B cell (primary cell): ENCODE data around the gene EBP. TPM values are rescaled to one million over a fixed set of nuclear protein-coding genes. Genes with fewer than 3 reads are reported as not detected.

Experiments
- ATAC-seq: fragments of 200-7000 bp; cut with Tn5 transposase; one replicate; pipeline ENCODE4 v1.10.0; 2021; ENCODE audit warnings: low read depth, mild to moderate bottlenecking, moderate number of reproducible peaks, moderate library complexity
- CTCF ChIA-PET: fragments of 350-600 bp; sonication (Branson Sonifier 250); formaldehyde crosslinking; loops from one replicate; lab custom pipeline; 2021; ENCODE audit warnings: antibody characterized with exemption, inconsistent platforms; lab: Charles Lee
- POLR2A ChIA-PET: fragments of 350-600 bp; sonication (Branson Sonifier 250); formaldehyde crosslinking; loops from one replicate; lab custom pipeline; 2021; ENCODE audit warnings: antibody characterized with exemption; lab: Charles Lee
- DNase-seq: peaks from one replicate; pipeline ENCODE4 v3.0.0; 2013
- H2AFZ ChIP-seq: 2 replicates; pipeline ENCODE4 v1.6.1; 2012; ENCODE audit warnings: mild to moderate bottlenecking, low read depth, low read length; ENCODE audit not compliant: insufficient read depth, poor library complexity, severe bottlenecking
- H3K27ac ChIP-seq, 2 donors: 1 replicate in 1 of 2; 2 replicates in 1 of 2; pipeline ENCODE4 v1.5.1; 2012 to 2013; ENCODE audit warnings: low read length in 2 of 2, mild to moderate bottlenecking in 2 of 2, moderate library complexity in 1 of 2
- H3K27me3 ChIP-seq, 4 experiments: fragments of 200-600 bp in 1 of 4; sonication (generic) in 1 of 4; replicated peaks in 1 of 4; 1 replicate in 2 of 4; 2 replicates in 2 of 4; pipeline versions ENCODE4 v1.6.1 to v1.7.0; 2013 to 2016; ENCODE audit warnings: low read length in 3 of 4, mild to moderate bottlenecking in 2 of 4, mixed read lengths in 1 of 4, moderate library complexity in 1 of 4; ENCODE audit not compliant: insufficient read depth in 4 of 4, control insufficient read depth in 3 of 4; ENCODE audit errors: control extremely low read depth in 1 of 4
- H3K36me3 ChIP-seq, 2 experiments: replicated peaks in 1 of 2; 1 replicate in 1 of 2; 2 replicates in 1 of 2; pipeline versions ENCODE4 v1.6.1 to v1.7.1; 2013; ENCODE audit warnings: low read length in 1 of 2; ENCODE audit not compliant: insufficient read depth in 2 of 2, control insufficient read depth in 1 of 2; ENCODE audit errors: control extremely low read depth in 1 of 2, extremely low read depth in 1 of 2
- H3K4me1 ChIP-seq, 2 donors: fragments of 200-600 bp in 1 of 2; sonication (generic) in 1 of 2; 1 replicate in 1 of 2; 2 replicates in 1 of 2; pipeline versions ENCODE4 v1.5.1 to v1.6.1; 2013 to 2017; ENCODE audit warnings: low read length in 2 of 2; ENCODE audit not compliant: control insufficient read depth in 2 of 2, insufficient read depth in 2 of 2
- H3K4me2 ChIP-seq: replicated peaks from 2 replicates; pipeline ENCODE3; 2012; ENCODE audit warnings: mild to moderate bottlenecking, low read depth, low read length; ENCODE audit not compliant: poor library complexity, severe bottlenecking
- H3K4me3 ChIP-seq, 5 experiments: fragments of 200-600 bp in 1 of 5; sonication (generic) in 1 of 5; 1 replicate in 3 of 5; 2 replicates in 2 of 5; pipeline versions ENCODE4 v1.5.1 to v1.7.0; 2011 to 2016; ENCODE audit warnings: low read length in 4 of 5, mild to moderate bottlenecking in 4 of 5, low read depth in 2 of 5, control low read depth in 1 of 5, moderate library complexity in 1 of 5; ENCODE audit not compliant: insufficient read depth in 1 of 5; ENCODE audit errors: control extremely low read depth in 1 of 5, extremely low read depth in 1 of 5
- H3K79me2 ChIP-seq: fragments of 200-600 bp; sonication (generic); one replicate; pipeline ENCODE4 v1.6.0; 2016; ENCODE audit warnings: low read length; ENCODE audit not compliant: control insufficient read depth, insufficient read depth
- H3K9ac ChIP-seq: fragments of 200-600 bp; sonication (generic); 2 replicates; pipeline ENCODE4 v1.6.1; 2017; ENCODE audit warnings: mild to moderate bottlenecking, low read length, moderate library complexity
- H3K9me3 ChIP-seq, 3 donors: one replicate each; pipeline versions ENCODE4 v1.6.1 to v1.7.1; 2013; ENCODE audit warnings: low read length in 2 of 3; ENCODE audit not compliant: control insufficient read depth in 2 of 3, insufficient read depth in 1 of 3; ENCODE audit errors: control extremely low read depth in 1 of 3
- H4K20me1 ChIP-seq: 2 replicates; pipeline ENCODE4 v1.6.0; 2012; ENCODE audit warnings: mild to moderate bottlenecking, low read length; ENCODE audit not compliant: insufficient read depth, control insufficient read depth, poor library complexity, severe bottlenecking
- H3K27ac Mint-ChIP-seq: one replicate; pipeline ENCODE4 v1.8.0; 2021; ENCODE audit warnings: mixed read lengths
- H3K27me3 Mint-ChIP-seq: one replicate; pipeline ENCODE4 v1.8.0; 2021; ENCODE audit warnings: mixed read lengths
- H3K4me1 Mint-ChIP-seq: one replicate; pipeline ENCODE4 v1.8.0; 2021; ENCODE audit warnings: mixed read lengths
- H3K4me3 Mint-ChIP-seq: one replicate; pipeline ENCODE4 v1.8.0; 2021; ENCODE audit warnings: mixed read lengths
- H3K9me3 Mint-ChIP-seq: one replicate; pipeline ENCODE4 v1.8.0; 2022; ENCODE audit warnings: mixed read lengths; ENCODE audit not compliant: insufficient read depth
- CTCF ChIP-seq: fragments of 200-600 bp; IDR thresholded peaks from one replicate; pipeline ENCODE4 v1.8.0; 2022; ENCODE audit warnings: antibody characterized with exemption, mild to moderate bottlenecking
- EZH2 ChIP-seq: IDR thresholded peaks from 2 replicates; pipeline ENCODE4 v1.6.1; 2012; ENCODE audit warnings: borderline replicate concordance, low read depth, mild to moderate bottlenecking, moderate library complexity, low read length; ENCODE audit not compliant: insufficient read depth, poor library complexity, severe bottlenecking
- WGBS: methylation state at CpG from one replicate; pipeline ENCODE4 v1.1.5; 2013; ENCODE audit warnings: missing lambda C conversion rate; ENCODE audit not compliant: insufficient coverage; 5-methylcytosine and 5-hydroxymethylcytosine counted together
- intact Hi-C: fragments of 100-400 bp; cut with micrococcal nuclease; formaldehyde crosslinking; loops from one replicate; pipeline ENCODE4 v1.10.0; 2022
- polyA plus RNA-seq: library from polyadenylated mRNA; depleted of rRNA; stranded (reverse); fragments of >200 nt; gene quantifications from 2 replicates; pipeline ENCODE4 v1.2.3, GENCODE V29; 2012
- total RNA-seq, 2 donors: library from RNA; stranded (reverse); fragments of 120-200 nt in 1 of 2; gene quantifications; 1 replicate in 1 of 2; 2 replicates in 1 of 2; pipeline versions ENCODE4 v1.2.3 to v1.2.4, GENCODE V29; 2013 to 2022

EBP gene
- total and polyA plus RNA-seq, 2 donors (not counting 1 experiment from before 2014, with no cell fraction given), result 27.9 to 60.8 TPM

DNA sequence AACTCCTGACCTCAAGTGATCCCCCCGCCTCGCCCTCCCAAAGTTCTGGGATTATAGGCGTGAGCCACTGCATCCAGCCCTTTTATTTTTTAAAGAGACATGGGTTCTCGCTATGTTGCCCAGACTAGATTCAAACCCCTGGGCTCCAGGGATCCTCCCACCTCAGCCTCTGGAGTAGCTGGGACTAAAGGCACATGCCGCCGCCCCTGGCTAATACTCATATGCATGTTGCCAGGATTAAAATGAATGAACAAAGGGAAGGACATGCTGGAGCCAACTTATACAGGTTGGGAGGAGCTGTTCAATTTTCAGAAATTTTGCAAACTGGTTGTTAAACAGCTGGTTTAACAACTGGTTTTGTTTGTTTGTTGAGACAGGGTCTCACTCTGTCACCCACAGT lies 47.0 kb upstream of the EBP start:
- Histone ChIP-seq H3K9ac (no peak overlapping the region), H3K4me3 (no peak overlapping the region), H3K27ac (no peak overlapping the region), H3K27me3 (no peaks in the 10 kb centered on the region), H3K79me2 (peaks cover 9% of the 10 kb centered on the region), H3K4me2 (no peak overlapping the region), H4K20me1 (no peaks in the 10 kb centered on the region), H2AFZ (no peak overlapping the region), H3K36me3 (no peaks in the 10 kb centered on the region), H3K4me1 (peaks cover 4 to 22% of the 10 kb centered on the region in 2 donors), H3K9me3 (no peaks in the 10 kb centered on the region)
- H3K9me3 Mint-ChIP-seq, result no peaks in the 10 kb centered on the region
- DNase-seq (no peak), ATAC-seq (no peak)
- no peak overlapping the region for H3K27ac Mint-ChIP-seq
- intact Hi-C loops, result loop anchor here (2.0 kb wide), 2 partner anchors 638 to 716 kb away; partner anchors contain the start of gene ZNF81
- ChIA-PET POLR2A (interaction anchor here (0.6 kb wide), 1 partner anchor 625 kb away, joined by 3 read pairs; no protein-coding TSS in a partner anchor), CTCF (interaction anchor here (1.0 to 1.1 kb wide), 2 partner anchors 48 to 174 kb away, joined by 3 read pairs; no protein-coding TSS in a partner anchor)
- TF ChIP-seq CTCF (no peak), EZH2 (no peak)
- WGBS, result no CpG with 5 or more reads among the region's 6 CpGs
- no peak overlapping the region for H3K4me3 Mint-ChIP-seq
- H3K4me1 Mint-ChIP-seq, result peaks cover 29% of the 10 kb centered on the region
- no peaks in the 10 kb centered on the region for H3K27me3 Mint-ChIP-seq

GRCh38 chrX:48475296-48475695 lies 46.3 kb upstream of the EBP start:
- ChIA-PET CTCF (interaction anchor here (1.1 kb wide), 1 partner anchor 173 kb away, joined by 3 read pairs; no protein-coding TSS in a partner anchor), POLR2A (interaction anchor here (0.6 kb wide), 1 partner anchor 625 kb away, joined by 3 read pairs; no protein-coding TSS in a partner anchor)
- peak overlapping the region; percentile 78 for H3K27ac Mint-ChIP-seq
- TF ChIP-seq CTCF (no peak), EZH2 (no peak)
- Histone ChIP-seq H3K27ac (peak overlapping the region; percentile 54 to 78), H2AFZ (peak overlapping the region; percentile 79), H4K20me1 (no peaks in the 10 kb centered on the region), H3K4me2 (peak overlapping the region; percentile 73), H3K27me3 (no peaks in the 10 kb centered on the region), H3K36me3 (no peaks in the 10 kb centered on the region), H3K4me1 (peaks cover 4 to 19% of the 10 kb centered on the region in 2 donors), H3K4me3 (peak overlapping the region; percentile 70 to 83 (median 76)), H3K9me3 (no peaks in the 10 kb centered on the region), H3K9ac (peak overlapping the region; percentile 77), H3K79me2 (peaks cover 9% of the 10 kb centered on the region)
- ATAC-seq (no peak), DNase-seq (no peak)
- H3K4me1 Mint-ChIP-seq, result peaks cover 26% of the 10 kb centered on the region
- WGBS, result no CpG with 5 or more reads among the region's 5 CpGs
- intact Hi-C loops, result loop anchor here (1.0 to 5.0 kb wide), 6 partner anchors 47 to 716 kb away; partner anchors contain the start of genes EBP, HDAC6, TBC1D25 and ZNF81
- H3K4me3 Mint-ChIP-seq, result peak overlapping the region; percentile 86
- no peaks in the 10 kb centered on the region for H3K27me3 Mint-ChIP-seq
- no peaks in the 10 kb centered on the region for H3K9me3 Mint-ChIP-seq
